Left renal cortex interstitium (tissue), 4 donors: Measurements from ENCODE around the gene ILRUN. TPM values are rescaled to one million over a fixed set of nuclear protein-coding genes. Genes with fewer than 3 reads are reported as not detected.

ENCODE experiments used
- polyA plus RNA-seq, 4 donors: library from polyadenylated mRNA; unstranded; fragments of 120-200 nt; gene quantifications; one replicate each; pipeline ENCODE4 v1.2.1, GENCODE V29; 2013; ENCODE audit not compliant: insufficient read length in 4 of 4

Gene ILRUN
- polyA plus RNA-seq, 4 donors = 47.9 to 50.3 (median 48.8) TPM

Other genes starting within 250 kb of the ILRUN start
- 1 to 10 TPM in 2 of 4 donors, under 1 TPM in 2; 0.65 to 1.2 (median 0.84) TPM for gene PACSIN1, start 230.7 kb downstream of the ILRUN start, polyA plus RNA-seq
- gene SPDEF, start 140.4 kb downstream of the ILRUN start, polyA plus RNA-seq = under 1 TPM; 0.16 to 0.18 (median 0.17) TPM
- gene SNRPC, start 60.7 kb upstream of the ILRUN start, polyA plus RNA-seq = 100 to 1,000 TPM; 129 to 169 (median 148) TPM
- 10 to 100 TPM; 11.7 to 15.9 (median 14.4) TPM for gene BLTP3A, start 95.3 kb upstream of the ILRUN start, polyA plus RNA-seq
- 10 to 100 TPM; 46.1 to 52.4 (median 48.4) TPM for gene TAF11, start 191.3 kb upstream of the ILRUN start, polyA plus RNA-seq
- 10 to 100 TPM; 33.1 to 53.7 (median 43.2) TPM for gene ANKS1A, start 192.5 kb upstream of the ILRUN start, polyA plus RNA-seq